Lower leg skin (tissue), 4 donors: ENCODE data around the gene SLX9. TPM values are rescaled to one million over a fixed set of nuclear protein-coding genes. Genes with fewer than 3 reads are reported as not detected.

Experiments
- DNase-seq, 2 donors: peaks; one replicate each; pipeline ENCODE4 v3.0.0-alpha.2; 2019; ENCODE audit warnings: low spot score in 2 of 2
- H3K4me3 ChIP-seq: fragments of 200-600 bp; sonication (generic); 2 replicates; pipeline ENCODE4 v1.5.1; 2017; ENCODE audit warnings: mild to moderate bottlenecking, low read depth; ENCODE audit not compliant: poor library complexity, severe bottlenecking
- POLR2A ChIP-seq, 2 donors: fragments of 450-650 bp; IDR thresholded peaks; one replicate each; pipeline ENCODE4 v1.6.1; 2016 to 2017; ENCODE audit warnings: antibody characterized with exemption in 2 of 2, mild to moderate bottlenecking in 1 of 2, moderate library complexity in 1 of 2
- WGBS, 2 donors: methylation state at CpG; one replicate each; pipeline ENCODE4 v1.1.5; 2018; 5-methylcytosine and 5-hydroxymethylcytosine counted together
- intact Hi-C: fragments of 100-400 bp; cut with DNase I; formaldehyde crosslinking; loops from one replicate; pipeline ENCODE4 v1.15.0; 2023; ENCODE audit warnings: low total_unique reads
- total RNA-seq, 4 donors: library from RNA; depleted of rRNA; stranded (reverse); fragments of >200 nt; gene quantifications; one replicate each; pipeline ENCODE4 v1.1.0, GENCODE V29; 2016
- TF ChIP-seq, protein P1 (sequence below), 3 donors: fragments of 450-650 bp; IDR thresholded peaks; one replicate each; pipeline ENCODE4 v1.5.1; 2016; ENCODE audit warnings: antibody characterized with exemption in 3 of 3, mild to moderate bottlenecking in 3 of 3, moderate library complexity in 2 of 3

The SLX9 gene
- total RNA-seq, 4 donors from 2014 or later: 19.0 to 36.4 (median 31.6) TPM

DNA sequence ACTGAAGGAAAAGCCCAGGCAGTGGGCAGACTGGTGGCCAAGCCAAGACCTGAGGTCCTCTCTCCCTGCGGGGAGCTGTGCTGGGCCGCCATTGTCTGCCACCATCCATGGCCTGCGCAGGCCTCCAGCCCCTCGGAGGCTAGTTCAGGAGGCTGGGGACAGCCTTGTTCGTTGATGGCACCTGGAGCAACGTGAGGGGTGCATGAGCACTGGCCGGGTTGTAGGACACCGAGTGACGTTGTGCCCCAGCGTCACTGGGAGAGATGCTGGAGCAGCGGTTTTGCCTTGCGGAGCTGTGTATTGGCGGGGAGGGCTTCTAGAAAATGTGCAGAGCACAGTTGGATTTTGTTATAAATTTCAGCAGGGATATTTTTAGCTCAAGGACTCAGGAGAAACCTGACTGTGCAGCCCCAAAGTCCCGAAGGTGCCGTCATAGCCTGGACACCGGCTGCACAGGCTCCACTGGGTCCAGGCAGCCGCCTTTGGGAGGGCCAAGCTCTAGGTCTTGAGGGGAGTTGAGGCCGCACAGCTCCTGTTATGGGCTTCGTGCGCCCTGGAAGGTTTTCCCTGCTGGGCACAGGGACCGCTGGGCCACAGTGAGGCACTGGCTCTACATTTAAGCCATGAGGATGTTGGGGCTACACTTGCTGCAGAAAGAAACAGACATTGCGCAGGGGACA, 86.4 kb downstream of the SLX9 start:
- TF ChIP-seq, protein P1, sequence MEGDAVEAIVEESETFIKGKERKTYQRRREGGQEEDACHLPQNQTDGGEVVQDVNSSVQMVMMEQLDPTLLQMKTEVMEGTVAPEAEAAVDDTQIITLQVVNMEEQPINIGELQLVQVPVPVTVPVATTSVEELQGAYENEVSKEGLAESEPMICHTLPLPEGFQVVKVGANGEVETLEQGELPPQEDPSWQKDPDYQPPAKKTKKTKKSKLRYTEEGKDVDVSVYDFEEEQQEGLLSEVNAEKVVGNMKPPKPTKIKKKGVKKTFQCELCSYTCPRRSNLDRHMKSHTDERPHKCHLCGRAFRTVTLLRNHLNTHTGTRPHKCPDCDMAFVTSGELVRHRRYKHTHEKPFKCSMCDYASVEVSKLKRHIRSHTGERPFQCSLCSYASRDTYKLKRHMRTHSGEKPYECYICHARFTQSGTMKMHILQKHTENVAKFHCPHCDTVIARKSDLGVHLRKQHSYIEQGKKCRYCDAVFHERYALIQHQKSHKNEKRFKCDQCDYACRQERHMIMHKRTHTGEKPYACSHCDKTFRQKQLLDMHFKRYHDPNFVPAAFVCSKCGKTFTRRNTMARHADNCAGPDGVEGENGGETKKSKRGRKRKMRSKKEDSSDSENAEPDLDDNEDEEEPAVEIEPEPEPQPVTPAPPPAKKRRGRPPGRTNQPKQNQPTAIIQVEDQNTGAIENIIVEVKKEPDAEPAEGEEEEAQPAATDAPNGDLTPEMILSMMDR (IDR thresholded peaks at IDR 0.05): no peak
- TF ChIP-seq POLR2A (IDR thresholded peaks at IDR 0.05): no peak
- no peak overlapping the region for H3K4me3 ChIP-seq
- WGBS, 2 donors: 94 to 96% methylated on average over 22 of the region's 22 CpGs
- DNase-seq: peak in 1 of 2 donors; percentile 72
- intact Hi-C loops: no loop called here

Other genes starting within 250 kb of the SLX9 start
- 1 to 10 TPM in 1 of 4 donors, not detected in 3; 2.1 TPM for gene KRTAP10-12, start 242.9 kb upstream of the SLX9 start, total RNA-seq
- gene TSPEAR, start 228.5 kb upstream of the SLX9 start, total RNA-seq: under 1 TPM in 1 of 4 donors, not detected in 3; 0.06 TPM
- 10 to 100 TPM; 37.2 to 61.8 (median 49.8) TPM for gene UBE2G2, start 138.2 kb upstream of the SLX9 start, total RNA-seq
- gene SUMO3, start 122.0 kb upstream of the SLX9 start, total RNA-seq: 10 to 100 TPM; 35.6 to 52.6 (median 42.5) TPM
- gene PTTG1IP, start 66.3 kb upstream of the SLX9 start, total RNA-seq: 100 to 1,000 TPM; 110 to 193 (median 133) TPM
- 10 to 100 TPM; 18.4 to 40.7 (median 20.4) TPM for gene ITGB2, start 19.1 kb upstream of the SLX9 start, total RNA-seq
- gene ADARB1, start 134.6 kb downstream of the SLX9 start, total RNA-seq: 10 to 100 TPM; 14.6 to 21.9 (median 16.6) TPM